Endodermal cell (in vitro differentiated cells): ENCODE results near the gene ZC3H12C. TPM values are rescaled to one million over a fixed set of nuclear protein-coding genes. Genes with fewer than 3 reads are reported as not detected.
"Not testable (repeated sequence)": the region's sequence is repeated elsewhere in the genome, so short reads cannot be mapped to it uniquely, and the experiment has no call there.

Experiments
- DNase-seq: peaks from one replicate; pipeline ENCODE4 v3.0.0-alpha.2; 2017
- H3K27ac ChIP-seq: 2 replicates; pipeline ENCODE4 v1.5.1; 2013; ENCODE audit warnings: mild to moderate bottlenecking, low read depth, low read length, moderate library complexity
- H3K27me3 ChIP-seq: 2 replicates; pipeline ENCODE4 v1.6.1; 2013; ENCODE audit warnings: mild to moderate bottlenecking, low read length, moderate library complexity; ENCODE audit not compliant: insufficient read depth, control insufficient read depth, poor library complexity, severe bottlenecking
- H3K36me3 ChIP-seq: 2 replicates; pipeline ENCODE4 v1.7.0; 2013; ENCODE audit warnings: mild to moderate bottlenecking, low read length, moderate library complexity; ENCODE audit not compliant: control insufficient read depth, insufficient read depth
- H3K4me1 ChIP-seq: one replicate; pipeline ENCODE4 v1.7.0; 2013; ENCODE audit warnings: low read length; ENCODE audit not compliant: control insufficient read depth, insufficient read depth
- H3K4me3 ChIP-seq: 2 replicates; pipeline ENCODE4 v1.5.1; 2013; ENCODE audit warnings: mild to moderate bottlenecking, low read length, moderate library complexity
- H3K9ac ChIP-seq: 2 replicates; pipeline ENCODE4 v1.6.1; 2013; ENCODE audit warnings: mild to moderate bottlenecking, low read length, moderate library complexity; ENCODE audit not compliant: poor library complexity, severe bottlenecking; ENCODE audit errors: extremely low read depth
- H3K9me3 ChIP-seq: 2 replicates; pipeline ENCODE4 v1.6.1; 2013; ENCODE audit warnings: mild to moderate bottlenecking, low read length, moderate library complexity; ENCODE audit not compliant: control insufficient read depth
- H3K27ac Mint-ChIP-seq: 2 replicates; pipeline ENCODE4 v1.8.0; 2020; ENCODE audit warnings: mixed read lengths
- H3K27me3 Mint-ChIP-seq: 2 replicates; pipeline ENCODE4 v1.8.0; 2021; ENCODE audit warnings: mild to moderate bottlenecking, mixed read lengths; ENCODE audit not compliant: insufficient read depth
- H3K36me3 Mint-ChIP-seq: 2 replicates; pipeline ENCODE4 v1.8.0; 2020; ENCODE audit warnings: low read depth, mixed read lengths
- H3K4me1 Mint-ChIP-seq: 2 replicates; pipeline ENCODE4 v1.8.0; 2020; ENCODE audit warnings: mixed read lengths
- H3K4me3 Mint-ChIP-seq: 2 replicates; pipeline ENCODE4 v1.8.0; 2020; ENCODE audit warnings: mild to moderate bottlenecking, moderate library complexity, mixed read lengths
- H3K9me3 Mint-ChIP-seq: 2 replicates; pipeline ENCODE4 v1.8.0; 2020; ENCODE audit warnings: mild to moderate bottlenecking, mixed read lengths
- CTCF ChIP-seq: fragments of 200-600 bp; sonication (generic); conservative IDR thresholded peaks from 2 replicates; pipeline ENCODE4 v1.5.0; 2021; ENCODE audit warnings: antibody characterized with exemption, mild to moderate bottlenecking
- WGBS, 2 experiments: methylation state at CpG; one replicate each; pipeline versions ENCODE4 v1.1.5 to v1.1.7; 2013; ENCODE audit warnings: missing lambda C conversion rate in 2 of 2, mixed read lengths in 1 of 2; ENCODE audit not compliant: insufficient coverage in 1 of 2, insufficient read length in 1 of 2; 5-methylcytosine and 5-hydroxymethylcytosine counted together
- total RNA-seq, 2 donors: library from RNA; stranded (reverse); fragmentation: NEBNext Ultra II Directional in 1 of 2; extraction: Animal tissue kit (Norgen Biotek cat#: 25700) in 1 of 2; gene quantifications; 2 replicates in 1 of 2; 3 replicates in 1 of 2; pipeline ENCODE4 v1.2.1, GENCODE V29; 2021

The ZC3H12C gene
- total RNA-seq, 2 donors from 2014 or later: 4.1 to 5.6 TPM

GRCh38 chr11:110207123-110207522, 113.9 kb downstream of the ZC3H12C start:
- Mint-ChIP-seq H3K4me3 (no peak overlapping the region), H3K4me1 (peaks cover 6% of the 10 kb centered on the region), H3K27ac (no peak overlapping the region), H3K36me3 (no peaks in the 10 kb centered on the region), H3K9me3 (peaks cover 5% of the 10 kb centered on the region), H3K27me3 (no peaks in the 10 kb centered on the region)
- no peaks in the 10 kb centered on the region for H3K27me3 ChIP-seq
- no peaks in the 10 kb centered on the region for H3K4me1 ChIP-seq
- no peak for TF ChIP-seq CTCF
- H3K36me3 ChIP-seq: no peaks in the 10 kb centered on the region
- H3K4me3 ChIP-seq: no peak overlapping the region
- H3K9me3 ChIP-seq: no peaks in the 10 kb centered on the region
- no peak for DNase-seq
- H3K27ac ChIP-seq: no peak overlapping the region
- no peak overlapping the region for H3K9ac ChIP-seq
- WGBS, 2 experiments: 94 to 100% methylated on average over 6 of the region's 6 CpGs

- H3K9me3 ChIP-seq, H3K4me1 Mint-ChIP-seq, H3K36me3 Mint-ChIP-seq, H3K27me3 ChIP-seq, H3K27me3 Mint-ChIP-seq, H3K27ac ChIP-seq, H3K4me1 ChIP-seq, H3K9me3 Mint-ChIP-seq, H3K4me3 ChIP-seq, H3K36me3 ChIP-seq, H3K9ac ChIP-seq: not testable (repeated sequence)
- 49 to 77% methylated on average over 6 to 21 of the region's 29 CpGs for WGBS, 2 experiments
- peak; percentile 73 for DNase-seq
- H3K27ac Mint-ChIP-seq: peak overlapping the region; percentile 97
- peak overlapping the region; percentile 69 for H3K4me3 Mint-ChIP-seq
- peak; percentile 40 for TF ChIP-seq CTCF
Observed at GRCh38 chr11:110208678-110209312, 115.6 kb downstream of the ZC3H12C start.

DNA sequence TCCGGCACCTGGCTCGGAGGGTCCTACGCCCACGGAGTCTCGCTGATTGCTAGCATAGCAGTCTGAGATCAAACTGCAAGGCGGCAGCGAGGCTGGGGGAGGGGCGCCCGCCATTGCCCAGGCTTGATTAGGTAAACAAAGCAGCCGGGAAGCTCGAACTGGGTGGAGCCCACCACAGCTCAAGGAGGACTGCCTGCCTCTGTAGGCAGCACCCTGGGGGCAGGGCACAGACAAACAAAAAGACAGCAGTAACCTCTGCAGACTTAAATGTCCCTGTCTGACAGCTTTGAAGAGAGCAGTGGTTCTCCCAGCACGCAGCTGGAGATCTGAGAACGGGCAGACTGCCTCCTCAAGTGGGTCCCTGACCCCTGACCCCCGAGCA, 116.1 kb downstream of the ZC3H12C start:
- H3K36me3 ChIP-seq, H3K27me3 ChIP-seq, H3K27ac ChIP-seq, H3K36me3 Mint-ChIP-seq, H3K9me3 ChIP-seq, H3K4me1 ChIP-seq, H3K4me1 Mint-ChIP-seq, H3K9me3 Mint-ChIP-seq, DNase-seq, H3K4me3 ChIP-seq, H3K9ac ChIP-seq, H3K27me3 Mint-ChIP-seq: not testable (repeated sequence)
- peak overlapping the region; percentile 97 for H3K27ac Mint-ChIP-seq
- WGBS, 2 experiments: 0% methylated on average over 3 of the region's 14 CpGs; no CpG with 5 or more reads in 1 of the 2 experiments
- peak overlapping the region; percentile 69 for H3K4me3 Mint-ChIP-seq
